HAP-1 (cell line): ENCODE data around the gene SH2D1A.
"Not testable (repeated sequence)": the region's sequence is repeated elsewhere in the genome, so short reads cannot be mapped to it uniquely, and the experiment has no call there.

ENCODE experiments used
- DNase-seq, 2 experiments: peaks; one replicate each; pipeline ENCODE4 v3.0.0-alpha.2; 2016 to 2020; ENCODE audit warnings: low spot score in 2 of 2
- H3K27me3 ChIP-seq: fragments of 250-450 bp; sonication (Bioruptor Pico); 2 replicates; pipeline ENCODE4 v1.5.1; 2020; ENCODE audit warnings: low read depth, mild to moderate bottlenecking, moderate library complexity
- H3K36me3 ChIP-seq: fragments of 250-450 bp; sonication (Bioruptor Pico); replicated peaks from 2 replicates; pipeline ENCODE4 v1.5.1; 2020; ENCODE audit warnings: mild to moderate bottlenecking
- H3K4me1 ChIP-seq: fragments of 250-450 bp; sonication (Bioruptor Pico); 2 replicates; pipeline ENCODE4 v1.5.1; 2020; ENCODE audit warnings: mild to moderate bottlenecking
- H3K4me3 ChIP-seq: fragments of 250-450 bp; sonication (Bioruptor Pico); 2 replicates; pipeline ENCODE4 v1.5.1; 2020; ENCODE audit warnings: mild to moderate bottlenecking, moderate library complexity
- H3K9me3 ChIP-seq: fragments of 250-450 bp; sonication (Bioruptor Pico); 2 replicates; pipeline ENCODE4 v1.5.1; 2020; ENCODE audit warnings: mild to moderate bottlenecking, moderate library complexity
- in situ Hi-C: fragments of 300-500 bp; cut with MboI; formaldehyde crosslinking; loops from 3 replicates; pipeline ENCODE4 v1.14.3; 2020; ENCODE audit warnings: low sequenced_read_pairs, inconsistent platforms, mixed read lengths

The SH2D1A gene

GRCh38 chrX:124346117-124346876 is at the start of gene SH2D1A:
Gene SH2D1A, plus strand, starts transcription at chrX:124346563. Its CDS starts 80 bp downstream, at chrX:124346643.
- Histone ChIP-seq H3K9me3 (no peaks in the 10 kb centered on the region), H3K36me3 (no peaks in the 10 kb centered on the region), H3K27me3 (peaks cover 2% of the 10 kb centered on the region; the same call in 1 of the 2 replicates), H3K4me1 (no peaks in the 10 kb centered on the region), H3K4me3 (no peak within 1 kb of the TSS)
- in situ Hi-C loops, result no loop called here
- no peak for DNase-seq

GRCh38 chrX:124299323-124299722 is 47.0 kb upstream of the SH2D1A start:
- H3K4me3 ChIP-seq, H3K27me3 ChIP-seq, H3K9me3 ChIP-seq, H3K4me1 ChIP-seq, DNase-seq, H3K36me3 ChIP-seq, in situ Hi-C loops: not testable (repeated sequence)

DNA sequence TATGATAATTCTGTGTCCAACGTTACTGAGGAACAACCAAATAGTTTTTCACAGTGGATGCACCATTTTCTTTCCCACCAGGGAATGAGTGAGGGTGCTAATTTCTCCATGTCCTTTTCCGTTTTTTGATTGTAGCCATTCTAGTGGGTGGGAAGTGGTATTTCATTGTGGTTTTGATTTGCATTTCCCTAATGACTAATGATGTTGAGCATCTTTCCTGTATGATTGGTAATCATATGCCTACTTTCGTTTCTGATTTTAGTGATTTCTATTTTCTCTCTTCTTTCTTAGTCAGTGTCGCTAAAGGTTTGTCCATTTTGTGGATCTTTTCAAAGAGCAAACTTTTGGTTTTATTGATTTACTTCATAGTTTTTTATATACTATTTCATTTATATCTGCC is 46.0 kb upstream of the SH2D1A start:
- no peaks in the 10 kb centered on the region for H3K9me3 ChIP-seq
- no peak for DNase-seq
- no peak overlapping the region for H3K4me3 ChIP-seq
- in situ Hi-C loops, result no loop called here
- no peaks in the 10 kb centered on the region for H3K36me3 ChIP-seq
- no peaks in the 10 kb centered on the region for H3K27me3 ChIP-seq
- H3K4me1 ChIP-seq, result no peaks in the 10 kb centered on the region

- in situ Hi-C loops, result no loop called here
- Histone ChIP-seq H3K4me3 (no peak overlapping the region), H3K9me3 (no peaks in the 10 kb centered on the region), H3K4me1 (no peaks in the 10 kb centered on the region), H3K27me3 (no peaks in the 10 kb centered on the region), H3K36me3 (no peaks in the 10 kb centered on the region)
- no peak for DNase-seq
These were observed 39.0 kb upstream of the SH2D1A start for GRCh38 chrX:124307253-124307907.

DNA sequence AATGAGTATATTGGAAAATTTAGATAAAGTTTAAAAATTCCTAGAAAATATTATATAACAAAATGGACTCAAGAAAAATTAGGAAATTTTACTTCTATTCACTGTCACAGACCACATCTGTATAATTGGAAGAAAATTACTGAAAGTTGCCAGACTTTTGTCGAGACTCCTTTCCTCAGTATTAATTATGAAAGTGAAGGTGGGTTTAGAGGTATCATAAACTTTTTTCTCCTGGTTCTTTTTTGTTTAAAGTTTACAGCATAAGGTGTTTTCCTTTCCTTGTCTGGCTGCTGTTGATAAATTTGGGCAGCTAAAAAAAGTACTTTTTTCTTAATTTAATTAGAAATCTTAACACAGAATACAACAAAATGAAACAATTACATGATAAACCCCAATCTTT is 20.6 kb upstream of the SH2D1A start:
- in situ Hi-C loops, result no loop called here
- H3K36me3 ChIP-seq, result no peaks in the 10 kb centered on the region
- H3K4me3 ChIP-seq, result no peak overlapping the region
- no peak for DNase-seq
- H3K27me3 ChIP-seq, result 0 out of 2 replicates have a peak, but pooled peaks cover 5% of the 10 kb centered on the region
- H3K9me3 ChIP-seq, result no peaks in the 10 kb centered on the region
- H3K4me1 ChIP-seq, result no peaks in the 10 kb centered on the region

GRCh38 chrX:124328765-124329164 is 17.6 kb upstream of the SH2D1A start:
- Histone ChIP-seq H3K27me3 (0 out of 2 replicates have a peak, but pooled peaks cover 4% of the 10 kb centered on the region), H3K4me3 (no peak overlapping the region), H3K9me3 (no peaks in the 10 kb centered on the region), H3K36me3 (no peaks in the 10 kb centered on the region), H3K4me1 (no peaks in the 10 kb centered on the region)
- in situ Hi-C loops, result no loop called here
- DNase-seq, result no peak

DNA sequence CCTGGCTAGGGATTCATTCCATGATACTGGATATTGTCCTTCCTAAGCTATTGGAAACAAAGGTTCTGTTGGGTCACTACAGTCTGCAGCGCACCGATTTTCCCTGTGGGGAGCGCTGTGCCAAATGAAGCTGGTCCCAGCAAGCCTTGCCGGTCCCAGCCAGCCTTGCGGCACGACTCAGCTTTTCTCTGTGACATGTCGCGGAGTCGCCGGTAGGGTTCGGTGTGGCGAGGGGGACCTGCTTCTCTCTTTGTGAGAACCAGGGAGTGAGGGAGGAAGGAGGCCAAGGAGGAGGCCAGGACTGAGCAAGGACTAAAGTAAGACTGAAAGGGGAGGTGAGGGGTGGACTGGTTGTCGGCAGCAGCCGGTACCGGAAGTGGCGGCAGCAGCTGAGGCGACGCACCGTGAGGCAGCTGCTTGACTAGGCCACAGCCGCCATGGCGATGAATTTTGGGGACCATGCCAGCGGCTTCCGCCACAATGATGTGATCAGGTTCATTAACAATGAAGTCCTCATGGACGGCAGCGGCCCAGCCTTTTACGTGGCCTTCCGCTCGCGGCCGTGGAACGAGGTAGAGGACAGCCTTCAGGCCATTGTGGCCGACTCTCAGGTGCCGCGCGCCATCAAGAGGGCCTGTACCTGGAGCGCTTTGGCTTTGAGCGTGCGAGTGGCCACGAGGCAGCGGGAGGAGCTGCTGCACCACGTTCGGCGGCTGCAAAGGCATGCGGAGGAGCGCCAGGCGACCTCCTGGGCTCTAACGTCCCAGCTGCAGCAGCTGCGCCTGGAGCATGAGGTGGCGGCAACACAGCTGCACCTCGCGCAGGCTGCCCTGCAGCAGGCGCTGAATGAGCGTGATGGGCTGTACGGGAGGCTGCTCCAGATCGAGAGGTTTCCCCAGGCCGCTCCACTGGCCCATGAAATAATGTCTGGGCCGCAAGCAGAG is 13.6 kb upstream of the SH2D1A start, which contains the start of gene TEX13D:
TSS of gene TEX13D (plus strand) at position 180 of the 944 bp plus-strand sequence. CDS start at position 438, 258 bp downstream.
- in situ Hi-C loops, result no loop called here
- DNase-seq, result no peak
- H3K27me3 ChIP-seq, result no peaks in the 10 kb centered on the region
- H3K4me3 ChIP-seq, result no peak within 1 kb of the TSS
- H3K9me3 ChIP-seq, result no peaks in the 10 kb centered on the region
- H3K36me3 ChIP-seq, result no peaks in the 10 kb centered on the region
- H3K4me1 ChIP-seq, result no peaks in the 10 kb centered on the region

DNA sequence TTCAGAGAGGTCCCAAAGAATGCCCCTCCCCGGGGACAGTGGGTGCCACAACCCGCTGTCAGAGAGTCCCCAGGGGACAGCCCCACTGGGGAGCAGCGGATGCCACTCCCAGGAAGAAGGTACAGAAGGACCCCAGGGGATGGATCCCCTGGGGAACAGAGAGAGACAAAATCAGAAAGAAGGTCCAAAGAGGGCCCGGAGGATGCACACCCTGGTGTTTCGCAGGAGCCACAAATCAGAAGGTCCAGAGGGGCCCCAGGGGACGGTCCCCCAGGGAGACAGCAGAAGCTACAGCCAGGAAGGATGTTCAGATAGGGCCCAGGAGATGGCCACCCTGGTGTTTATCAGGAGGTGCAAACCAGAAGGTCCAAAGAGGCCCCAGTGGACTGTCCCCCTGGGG is 12.5 kb upstream of the SH2D1A start:
- in situ Hi-C loops, result no loop called here
- Histone ChIP-seq H3K9me3 (no peaks in the 10 kb centered on the region), H3K27me3 (no peaks in the 10 kb centered on the region), H3K4me3 (no peak overlapping the region), H3K36me3 (no peaks in the 10 kb centered on the region), H3K4me1 (no peaks in the 10 kb centered on the region)
- DNase-seq, result no peak

- H3K27me3 ChIP-seq, H3K36me3 ChIP-seq, DNase-seq, H3K4me3 ChIP-seq, H3K9me3 ChIP-seq, in situ Hi-C loops, H3K4me1 ChIP-seq: not testable (repeated sequence)
These were observed 11.8 kb upstream of the SH2D1A start for GRCh38 chrX:124334555-124334954.

DNA sequence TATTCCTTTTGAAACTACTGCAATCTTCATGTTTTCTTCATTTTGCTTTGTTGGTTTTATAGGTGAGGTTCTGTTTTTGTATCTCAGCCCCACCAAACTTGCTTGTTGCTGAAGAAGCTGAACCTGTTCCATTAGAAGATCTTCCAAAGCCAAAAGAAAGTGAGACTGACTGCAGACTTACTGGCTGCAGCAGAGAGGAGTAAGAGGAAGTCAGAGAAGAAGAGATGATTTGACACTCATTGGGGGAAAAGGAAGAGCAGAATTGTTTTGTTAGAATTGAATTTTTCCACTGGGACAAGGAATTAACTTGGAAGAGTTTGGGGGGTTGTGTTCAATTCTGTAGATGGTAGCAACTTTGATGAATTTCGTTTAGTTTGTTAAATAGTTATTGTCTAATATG is 10.8 kb upstream of the SH2D1A start:
- Histone ChIP-seq H3K4me1 (no peaks in the 10 kb centered on the region), H3K9me3 (no peaks in the 10 kb centered on the region), H3K4me3 (no peak overlapping the region), H3K36me3 (no peaks in the 10 kb centered on the region), H3K27me3 (peaks cover 2% of the 10 kb centered on the region; the same call in 1 of the 2 replicates)
- in situ Hi-C loops, result no loop called here
- no peak for DNase-seq

DNA sequence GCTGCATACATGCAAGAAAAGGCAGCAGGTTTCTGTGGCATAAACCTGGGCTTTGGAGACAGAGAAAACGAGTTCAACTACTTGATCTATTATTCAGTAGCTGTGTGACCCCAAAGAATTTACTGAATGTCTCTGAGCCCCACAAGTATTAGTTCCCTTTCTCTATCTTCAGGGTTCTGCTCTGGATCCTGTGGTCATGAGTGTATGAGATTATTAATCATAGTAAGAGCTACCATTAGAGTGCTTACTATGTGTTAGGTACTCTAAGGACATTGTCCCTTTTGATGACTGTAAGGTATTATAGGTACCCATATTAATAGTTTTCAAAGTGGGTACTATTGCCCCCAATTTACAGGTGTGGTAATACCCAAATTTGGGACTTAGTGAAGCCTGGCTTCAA is 8.4 kb upstream of the SH2D1A start:
- in situ Hi-C loops, result no loop called here
- H3K9me3 ChIP-seq, result no peaks in the 10 kb centered on the region

DNA sequence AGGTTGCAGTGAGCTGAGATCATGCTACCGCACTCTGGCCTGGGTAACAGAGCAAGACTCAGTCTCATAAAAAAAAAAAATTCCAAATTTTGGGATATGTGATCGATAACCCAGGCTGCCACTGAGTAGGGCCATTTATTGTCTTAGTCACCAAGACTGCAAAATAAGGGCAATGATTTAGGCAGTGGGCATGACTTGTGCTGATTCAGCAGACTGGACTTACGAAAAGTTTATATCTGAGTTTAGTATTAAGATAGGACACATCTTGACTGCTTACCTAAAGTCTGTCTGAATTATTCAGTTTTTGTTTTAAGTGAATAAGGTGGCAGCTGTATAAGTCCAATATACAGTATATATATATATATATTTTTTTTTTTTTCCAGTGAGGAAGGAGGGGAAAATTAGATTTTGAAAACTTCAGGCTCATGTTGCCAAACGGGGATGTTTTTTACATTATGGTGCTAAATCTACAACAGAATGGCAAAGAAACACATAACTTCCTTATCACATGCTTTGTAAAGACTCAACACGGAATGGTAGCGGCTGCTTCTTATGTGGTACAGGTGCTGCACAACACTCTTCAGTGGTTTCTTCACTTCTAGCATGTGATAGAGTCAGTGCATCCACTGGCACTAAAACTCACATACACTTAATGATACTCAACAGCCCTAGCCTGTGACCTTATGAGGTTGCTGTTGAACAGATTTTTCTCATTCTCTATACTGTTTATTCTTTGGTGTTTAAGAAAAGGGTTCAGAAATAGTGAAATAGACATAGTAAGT is 7.4 kb upstream of the SH2D1A start:
- Histone ChIP-seq H3K4me1 (no peaks in the 10 kb centered on the region), H3K27me3 (peaks cover 2% of the 10 kb centered on the region; the same call in 1 of the 2 replicates)

More for the DNA sequence above, 8.4 kb upstream of the SH2D1A start:
- no peak overlapping the region for H3K4me3 ChIP-seq
- H3K36me3 ChIP-seq, result no peaks in the 10 kb centered on the region
- H3K4me1 ChIP-seq, result no peaks in the 10 kb centered on the region
- peaks cover 2% of the 10 kb centered on the region; the same call in 1 of the 2 replicates for H3K27me3 ChIP-seq
- DNase-seq, result no peak

More for the DNA sequence above, 7.4 kb upstream of the SH2D1A start:
- in situ Hi-C loops, result no loop called here
- no peak for DNase-seq
- Histone ChIP-seq H3K9me3 (no peaks in the 10 kb centered on the region), H3K36me3 (no peaks in the 10 kb centered on the region), H3K4me3 (no peak overlapping the region)
